Small intestine (tissue), 7 donors: Measurements from ENCODE around the gene MAST4. TPM values are rescaled to one million over a fixed set of nuclear protein-coding genes. Genes with fewer than 3 reads are reported as not detected.

Experiments
- DNase-seq, 2 donors: peaks; one replicate each; pipeline versions ENCODE4 v3.0.0 to v3.0.0-alpha.2; 2013
- FAIRE-seq: peaks from 2 replicates; lab custom pipeline; 2012; peaks lifted over from hg19 to GRCh38; lab: Jason Lieb, UNC
- H3K27ac ChIP-seq, 3 donors: one replicate each; pipeline ENCODE4 v1.5.1; 2013; ENCODE audit warnings: low read length in 2 of 3, mild to moderate bottlenecking in 2 of 3, control low read depth in 1 of 3, inconsistent platforms in 1 of 3, low read depth in 1 of 3, moderate library complexity in 1 of 3
- H3K27me3 ChIP-seq, 3 donors: one replicate each; pipeline ENCODE4 v1.6.1; 2013; ENCODE audit warnings: low read length in 3 of 3, inconsistent platforms in 1 of 3; ENCODE audit not compliant: control insufficient read depth in 3 of 3, insufficient read depth in 3 of 3
- H3K36me3 ChIP-seq, 3 donors: one replicate each; pipeline ENCODE4 v1.6.1; 2013; ENCODE audit warnings: low read length in 3 of 3, inconsistent platforms in 1 of 3, low read depth in 1 of 3, mild to moderate bottlenecking in 1 of 3, moderate library complexity in 1 of 3; ENCODE audit not compliant: control insufficient read depth in 3 of 3, insufficient read depth in 2 of 3
- H3K4me1 ChIP-seq, 3 donors: one replicate each; pipeline ENCODE4 v1.6.1; 2013; ENCODE audit warnings: low read length in 2 of 3, inconsistent platforms in 1 of 3, low read depth in 1 of 3, mild to moderate bottlenecking in 1 of 3, moderate library complexity in 1 of 3; ENCODE audit not compliant: control insufficient read depth in 3 of 3, insufficient read depth in 2 of 3
- H3K4me3 ChIP-seq, 3 donors: one replicate each; pipeline ENCODE4 v1.5.1; 2013; ENCODE audit warnings: low read length in 3 of 3, control low read depth in 1 of 3, inconsistent platforms in 1 of 3, low read depth in 1 of 3, mild to moderate bottlenecking in 1 of 3, moderate library complexity in 1 of 3
- H3K9me3 ChIP-seq, 2 donors: one replicate each; pipeline ENCODE4 v1.6.1; 2013; ENCODE audit warnings: low read depth in 1 of 2, low read length in 1 of 2; ENCODE audit not compliant: control insufficient read depth in 2 of 2, insufficient read depth in 1 of 2
- WGBS, 3 donors: extraction: QIAGEN DNeasy Blood & Tissue Kit; methylation state at CpG; one replicate each; pipeline ENCODE4 v1.1.7; 2013; 5-methylcytosine and 5-hydroxymethylcytosine counted together
- polyA plus RNA-seq, 4 donors: library from polyadenylated mRNA; stranded (reverse) in 3 of 4; unstranded in 1 of 4; fragments of 200-250 nt in 3 of 4; fragments of 120-200 nt in 1 of 4; gene quantifications; one replicate each; pipeline versions ENCODE4 v1.2.1 to v1.2.3, GENCODE V29; 2013
- donor health status: healthy with polysubstance abuse.
- donor health status: control.
- donor health status: control.
- donor health status: Bipolar disorder and iron deficiency.
- donor health status: healthy.

Gene MAST4
- polyA plus RNA-seq, 4 donors: 3.0 to 16.4 (median 4.5) TPM

DNA sequence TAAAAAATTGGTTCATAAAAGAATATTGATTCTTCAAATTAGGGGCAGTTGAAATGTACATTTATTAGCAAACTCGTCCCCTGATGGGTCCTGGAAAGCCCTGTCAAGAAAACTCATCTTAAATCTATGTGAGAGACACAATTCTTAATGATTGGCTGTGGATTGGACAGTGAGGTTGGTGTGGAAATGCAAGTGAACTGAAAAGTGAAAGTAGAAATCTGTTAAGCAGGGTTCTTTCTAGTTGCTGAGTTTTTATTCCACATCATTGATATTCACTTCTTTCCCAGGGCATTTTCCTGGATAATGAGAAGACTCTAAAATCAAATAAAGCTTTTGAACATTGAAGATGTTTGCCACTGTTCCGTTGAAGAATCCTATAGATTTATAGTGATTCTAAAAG lies 292.4 kb downstream of the MAST4 start:
- no peaks in the 10 kb centered on the region for H3K36me3 ChIP-seq
- no peaks in the 10 kb centered on the region for H3K9me3 ChIP-seq
- H3K4me3 ChIP-seq: no peak overlapping the region
- no peaks in the 10 kb centered on the region for H3K27me3 ChIP-seq
- H3K27ac ChIP-seq: no peak overlapping the region
- DNase-seq: peak in 1 of 2 donors; percentile 2
- WGBS, 3 donors: 32 to 46% (median 33%) methylated on average over 2 of the region's 2 CpGs
- no peak for FAIRE-seq
- no peaks in the 10 kb centered on the region for H3K4me1 ChIP-seq

DNA sequence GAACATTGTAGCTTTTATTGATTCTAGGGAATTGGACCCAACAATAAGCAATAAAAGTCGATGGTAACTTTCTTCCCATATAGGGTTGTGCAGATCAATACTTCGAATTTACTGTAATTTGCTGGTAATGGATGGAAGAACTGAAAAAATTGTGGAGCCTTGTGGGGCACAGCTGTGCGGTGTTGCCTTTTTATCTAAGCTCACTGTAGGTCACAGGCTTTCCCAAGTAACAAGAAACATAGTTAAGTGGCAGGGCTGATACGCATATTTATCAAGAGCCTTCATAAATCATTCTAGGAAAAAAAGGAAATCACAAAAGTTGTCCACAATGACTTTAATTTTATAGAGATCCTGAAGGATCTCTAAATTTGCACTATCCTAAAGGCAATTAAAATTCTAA lies 292.9 kb downstream of the MAST4 start:
- Histone ChIP-seq H3K27me3 (no peaks in the 10 kb centered on the region), H3K4me1 (no peaks in the 10 kb centered on the region), H3K4me3 (no peak overlapping the region), H3K9me3 (no peaks in the 10 kb centered on the region), H3K36me3 (no peaks in the 10 kb centered on the region), H3K27ac (no peak overlapping the region)
- WGBS, 3 donors: 36 to 61% (median 43%) methylated on average over 4 of the region's 4 CpGs
- FAIRE-seq: no peak
- DNase-seq: no peak

DNA sequence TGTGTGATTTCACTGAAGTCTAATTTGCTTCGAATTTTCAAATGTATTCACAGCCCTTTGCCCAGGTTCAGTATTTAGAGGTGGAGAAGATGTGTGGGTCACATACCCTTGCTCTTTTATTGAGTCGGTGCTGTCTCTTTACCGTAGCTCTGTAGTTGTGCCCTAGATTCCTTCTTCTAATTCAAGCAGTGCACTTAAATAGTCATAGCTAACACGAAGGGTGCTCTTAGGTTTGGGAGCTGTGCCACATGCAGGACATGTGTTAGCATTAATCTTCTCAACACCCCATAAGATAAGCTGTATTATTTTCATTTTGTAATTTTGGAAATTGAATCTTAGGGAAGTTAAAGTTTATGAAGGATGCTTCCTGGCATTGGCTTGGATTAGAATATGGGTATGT lies 293.3 kb downstream of the MAST4 start:
- no peaks in the 10 kb centered on the region for H3K27me3 ChIP-seq
- DNase-seq: no peak
- WGBS, 3 donors: 63 to 72% (median 68%) methylated on average over 4 of the region's 4 CpGs
- FAIRE-seq: no peak
- H3K27ac ChIP-seq: no peak overlapping the region
- no peak overlapping the region for H3K4me3 ChIP-seq
- no peaks in the 10 kb centered on the region for H3K9me3 ChIP-seq
- no peaks in the 10 kb centered on the region for H3K4me1 ChIP-seq
- H3K36me3 ChIP-seq: no peaks in the 10 kb centered on the region

DNA sequence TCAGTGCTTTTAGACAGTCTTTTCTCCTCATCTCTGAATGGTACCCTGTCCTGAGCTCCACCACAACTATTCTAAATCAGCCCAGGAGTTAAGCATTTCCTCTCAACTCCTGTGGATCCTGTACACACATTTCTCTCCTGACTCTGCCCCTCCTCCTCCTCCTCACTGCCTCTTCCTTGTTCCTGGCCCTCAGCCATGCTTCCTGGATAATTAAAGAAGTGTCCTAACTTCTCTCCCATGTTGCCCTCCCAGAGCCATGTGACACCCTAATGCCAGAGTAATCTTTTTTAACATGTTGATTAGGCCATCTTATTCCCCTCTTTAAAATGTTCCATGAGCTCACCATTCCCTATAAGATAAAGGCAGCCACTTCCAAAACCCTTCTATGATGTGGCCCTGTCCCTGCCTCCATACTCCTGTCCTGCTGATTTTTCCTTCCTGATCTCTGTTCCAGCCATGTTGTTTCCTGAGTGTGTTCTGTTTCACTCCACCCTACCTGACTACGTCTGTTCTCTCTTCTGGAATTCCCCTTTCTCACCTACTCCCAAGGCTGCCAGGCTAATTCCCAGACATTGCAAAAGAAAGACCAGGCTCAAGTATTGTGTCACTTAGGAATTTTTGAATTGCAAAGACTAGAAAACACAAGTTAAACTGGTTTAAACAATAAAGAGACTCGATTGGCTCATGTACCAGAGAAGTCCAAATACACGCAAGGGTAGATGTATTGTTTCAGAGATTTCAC lies 295.2 kb downstream of the MAST4 start:
- H3K27ac ChIP-seq: no peak overlapping the region

DNA sequence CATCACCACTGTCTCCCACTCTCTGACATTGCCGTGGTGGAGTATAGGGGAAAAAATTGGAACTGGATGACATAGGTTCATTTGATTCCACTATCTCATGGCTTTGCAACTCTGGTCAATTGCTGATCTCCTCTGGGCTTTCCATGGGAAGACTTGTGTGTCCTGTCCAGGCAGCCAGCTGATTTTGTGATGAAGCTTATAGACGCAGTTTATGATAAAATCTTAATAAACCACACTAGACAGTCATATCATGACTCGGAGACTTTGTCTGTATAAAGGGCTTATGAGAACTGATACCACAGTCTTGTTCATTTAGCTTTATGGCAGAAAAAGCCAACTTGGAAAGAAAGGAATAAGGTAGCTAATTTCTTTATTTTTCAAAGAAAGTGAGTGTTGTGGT lies 296.5 kb downstream of the MAST4 start:
- no peaks in the 10 kb centered on the region for H3K9me3 ChIP-seq
- no peak overlapping the region for H3K27ac ChIP-seq
- WGBS, 3 donors: 63 to 72% (median 67%) methylated on average over 3 of the region's 3 CpGs
- DNase-seq (no peak), FAIRE-seq (no peak)
- no peaks in the 10 kb centered on the region for H3K4me1 ChIP-seq
- H3K36me3 ChIP-seq: no peaks in the 10 kb centered on the region
- no peak overlapping the region for H3K4me3 ChIP-seq
- H3K27me3 ChIP-seq: no peaks in the 10 kb centered on the region

More for the DNA sequence above, 295.2 kb downstream of the MAST4 start:
- Histone ChIP-seq H3K36me3 (no peaks in the 10 kb centered on the region), H3K4me3 (no peak overlapping the region), H3K27me3 (no peaks in the 10 kb centered on the region), H3K4me1 (no peaks in the 10 kb centered on the region), H3K9me3 (no peaks in the 10 kb centered on the region)
- DNase-seq: peak in 1 of 2 donors; percentile 4
- WGBS, 3 donors: 61 to 75% (median 72%) methylated on average over 3 of the region's 3 CpGs
- no peak for FAIRE-seq

DNA sequence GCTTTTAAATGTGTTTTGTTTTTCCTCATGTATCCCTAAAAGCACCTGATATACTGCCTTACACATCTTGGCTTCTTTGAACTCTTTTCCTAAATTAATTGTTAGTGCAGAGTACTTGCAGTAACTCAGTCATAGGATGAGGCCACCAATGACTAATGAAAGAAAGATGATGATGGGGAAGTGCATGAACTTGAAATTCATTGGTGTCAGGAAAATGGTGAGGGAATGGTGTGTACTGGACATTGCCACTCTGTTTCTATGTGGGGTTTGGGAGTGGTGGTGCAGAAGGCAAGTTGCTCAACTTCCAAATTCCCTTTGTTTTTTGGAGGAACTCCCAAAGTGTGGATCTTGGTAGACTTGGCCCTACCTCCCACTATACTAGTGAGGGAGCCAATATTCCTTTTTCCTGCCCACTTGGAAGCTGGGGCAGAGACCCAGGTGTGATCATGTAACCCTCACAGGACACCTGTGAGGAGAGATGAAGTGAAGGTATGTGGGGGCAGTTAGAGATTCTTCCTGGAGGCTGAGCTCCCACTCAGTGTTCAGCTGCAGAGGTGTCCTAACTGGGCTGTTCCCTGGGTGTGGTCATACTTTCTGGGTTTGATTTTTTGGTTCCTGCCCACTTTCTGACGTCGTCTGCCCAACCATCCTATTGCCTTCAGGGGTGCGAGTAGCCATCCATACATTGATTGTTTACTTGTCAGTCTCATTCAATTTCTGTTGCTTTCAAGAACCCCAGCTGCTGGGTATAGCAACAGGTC lies 298.5 kb downstream of the MAST4 start:
- WGBS, 3 donors: 86 to 91% (median 90%) methylated on average over 3 of the region's 3 CpGs
- Histone ChIP-seq H3K27me3 (no peaks in the 10 kb centered on the region), H3K4me3 (no peak overlapping the region), H3K4me1 (no peaks in the 10 kb centered on the region), H3K27ac (no peak overlapping the region), H3K9me3 (no peaks in the 10 kb centered on the region), H3K36me3 (no peaks in the 10 kb centered on the region)
- no peak for DNase-seq
- no peak for FAIRE-seq

DNA sequence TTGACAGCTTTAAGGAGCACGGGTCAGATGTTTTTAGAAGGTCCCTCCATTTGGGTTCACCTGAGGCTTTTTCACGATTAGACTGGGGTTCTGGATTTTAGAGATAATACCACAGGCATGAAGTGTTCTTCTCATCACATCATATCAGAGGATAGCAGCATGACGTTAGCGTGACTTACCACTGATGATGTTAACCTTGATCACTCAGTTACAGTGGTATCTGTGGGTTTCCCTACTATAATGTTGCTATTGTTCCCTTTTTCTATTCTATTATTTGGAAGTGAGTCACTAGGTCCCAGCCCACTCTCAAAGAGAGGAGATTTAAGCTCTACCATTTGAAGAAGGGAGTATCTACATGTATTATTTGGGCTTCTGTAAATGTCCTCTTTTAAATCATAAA lies 300.0 kb downstream of the MAST4 start:
- no peaks in the 10 kb centered on the region for H3K4me1 ChIP-seq
- no peaks in the 10 kb centered on the region for H3K27me3 ChIP-seq
- H3K9me3 ChIP-seq: no peaks in the 10 kb centered on the region
- no peak overlapping the region for H3K4me3 ChIP-seq
- no peak overlapping the region for H3K27ac ChIP-seq
- no peak for DNase-seq
- no peak for FAIRE-seq
- no peaks in the 10 kb centered on the region for H3K36me3 ChIP-seq
- 82 to 88% (median 84%) methylated on average over 4 of the region's 4 CpGs for WGBS, 3 donors

DNA sequence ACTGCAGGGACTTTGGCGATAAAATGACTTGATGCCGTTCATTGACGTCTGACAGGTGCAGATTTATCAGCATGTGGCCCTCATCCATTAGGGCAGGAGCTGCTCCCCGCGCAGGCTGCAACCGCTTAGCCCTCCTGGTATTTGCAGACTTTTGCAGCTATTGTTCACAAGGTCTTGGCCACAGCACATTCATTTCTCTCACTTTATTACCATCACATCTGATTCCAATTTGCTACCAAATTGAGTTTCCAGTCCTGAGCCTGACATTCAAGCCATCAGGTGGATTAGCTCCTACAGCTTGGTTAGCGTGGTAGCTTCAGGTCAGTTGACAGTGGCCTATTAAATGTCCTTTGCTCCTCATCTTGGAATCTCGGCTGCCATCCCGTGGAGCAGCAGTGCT lies 301.2 kb downstream of the MAST4 start:
- no peaks in the 10 kb centered on the region for H3K9me3 ChIP-seq
- no peaks in the 10 kb centered on the region for H3K36me3 ChIP-seq
- H3K4me1 ChIP-seq: no peaks in the 10 kb centered on the region
- 87 to 94% (median 90%) methylated on average over 9 of the region's 9 CpGs for WGBS, 3 donors
- H3K27me3 ChIP-seq: no peaks in the 10 kb centered on the region
- FAIRE-seq: no peak
- no peak overlapping the region for H3K4me3 ChIP-seq
- no peak for DNase-seq
- H3K27ac ChIP-seq: no peak overlapping the region
